Endothelial cell of umbilical vein (primary cell): Measurements from ENCODE around the gene MINAR1. TPM values are rescaled to one million over a fixed set of nuclear protein-coding genes. Genes with fewer than 3 reads are reported as not detected.

Source experiments
- BruUV-seq: library from RNA; stranded (reverse); fragments of 400-500 nt; replicated peaks from 2 replicates; lab custom pipeline; 2021; lab: Mats Ljungman, UMichigan
- CTCF ChIA-PET: fragments of 300-600, 350-600 bp; sonication (Branson Sonifier 250); formaldehyde crosslinking; loops from one replicate; lab custom pipeline; 2021; ENCODE audit warnings: antibody characterized with exemption, inconsistent platforms; lab: Charles Lee
- POLR2A ChIA-PET: fragments of 300-600, 350-600 bp; sonication (Branson Sonifier 250); formaldehyde crosslinking; loops from one replicate; lab custom pipeline; 2021; ENCODE audit warnings: antibody characterized with exemption, inconsistent platforms; lab: Charles Lee
- DNase-seq: peaks from one replicate; pipeline ENCODE4 v3.0.0-alpha.2; 2011; ENCODE audit warnings: low read depth, low spot score
- FAIRE-seq: peaks from 2 replicates; lab custom pipeline; 2011; peaks lifted over from hg19 to GRCh38; lab: Jason Lieb, UNC
- H2AFZ ChIP-seq: 2 replicates; pipeline ENCODE4 v1.6.0; 2012; ENCODE audit warnings: low read depth, low read length, control low read depth, inconsistent platforms
- H3K27ac ChIP-seq: 2 replicates; pipeline ENCODE4 v1.5.1; 2011; ENCODE audit warnings: low read depth, mild to moderate bottlenecking, control low read depth, low read length, moderate library complexity; ENCODE audit not compliant: insufficient read depth
- H3K27me3 ChIP-seq, 2 experiments: 2 replicates each; pipeline versions ENCODE4 v1.6.0 to v1.6.1; 2011; ENCODE audit warnings: low read length in 2 of 2, mixed read lengths in 1 of 2; ENCODE audit not compliant: control insufficient read depth in 2 of 2, insufficient read depth in 2 of 2
- H3K36me3 ChIP-seq, 2 experiments: 2 replicates in 1 of 2; 3 replicates in 1 of 2; pipeline ENCODE4 v1.5.1; 2011; ENCODE audit warnings: low read length in 2 of 2, mild to moderate bottlenecking in 1 of 2, moderate library complexity in 1 of 2; ENCODE audit not compliant: control insufficient read depth in 2 of 2, insufficient read depth in 2 of 2; ENCODE audit errors: extremely low read depth in 1 of 2
- H3K4me1 ChIP-seq: 3 replicates; pipeline ENCODE4 v1.5.1; 2011; ENCODE audit warnings: mild to moderate bottlenecking, low read length; ENCODE audit not compliant: control insufficient read depth, insufficient read depth; ENCODE audit errors: extremely low read depth
- H3K4me2 ChIP-seq: 2 replicates; pipeline ENCODE4 v1.6.1; 2011; ENCODE audit warnings: low read length, control low read depth, mixed read lengths; ENCODE audit not compliant: insufficient read depth
- H3K4me3 ChIP-seq, 3 experiments: fragments of 200-600 bp in 1 of 3; sonication (generic), shearing (Covaris generic) in 1 of 3; replicated peaks in 1 of 3; 2 replicates each; pipeline ENCODE4 v1.5.1; 2011 to 2016; ENCODE audit warnings: control low read depth in 3 of 3, low read length in 3 of 3, mild to moderate bottlenecking in 2 of 3, inconsistent platforms in 1 of 3, low read depth in 1 of 3, moderate library complexity in 1 of 3; ENCODE audit not compliant: insufficient read depth in 1 of 3
- H3K79me2 ChIP-seq: 2 replicates; pipeline ENCODE4 v1.6.0; 2012; ENCODE audit warnings: low read length, inconsistent platforms; ENCODE audit not compliant: control insufficient read depth, insufficient read depth
- H3K9ac ChIP-seq: replicated peaks from 2 replicates; pipeline ENCODE3; 2011; ENCODE audit warnings: low read length, control low read depth; ENCODE audit not compliant: insufficient read depth; ENCODE audit errors: extremely low read depth
- H3K9me1 ChIP-seq: replicated peaks from 3 replicates; pipeline ENCODE4 v1.6.0; 2011; ENCODE audit warnings: mild to moderate bottlenecking, low read length; ENCODE audit not compliant: control insufficient read depth, insufficient read depth; ENCODE audit errors: extremely low read depth
- H3K9me3 ChIP-seq: replicated peaks from 2 replicates; pipeline ENCODE4 v1.5.1; 2012; ENCODE audit warnings: low read length, inconsistent platforms; ENCODE audit not compliant: control insufficient read depth, insufficient read depth
- H4K20me1 ChIP-seq: replicated peaks from 2 replicates; pipeline ENCODE3; 2011; ENCODE audit warnings: mild to moderate bottlenecking, low read length; ENCODE audit not compliant: control insufficient read depth, insufficient read depth; ENCODE audit errors: extremely low read depth
- CTCF ChIP-seq, 2 donors: IDR thresholded peaks; 1 replicate in 1 of 2; 2 replicates in 1 of 2; pipeline ENCODE4 v1.5.1; 2011; ENCODE audit warnings: low read length in 2 of 2, mild to moderate bottlenecking in 2 of 2, moderate library complexity in 2 of 2, control low read depth in 1 of 2, inconsistent platforms in 1 of 2, low read depth in 1 of 2; ENCODE audit not compliant: insufficient read depth in 1 of 2; ENCODE audit errors: extremely low read depth in 1 of 2
- EZH2 ChIP-seq: IDR thresholded peaks from 2 replicates; pipeline ENCODE4 v1.6.1; 2012; ENCODE audit warnings: borderline replicate concordance, low read depth, mild to moderate bottlenecking, moderate library complexity, low read length, inconsistent platforms; ENCODE audit not compliant: severe bottlenecking
- FOS ChIP-seq: IDR thresholded peaks from 2 replicates; pipeline ENCODE4 v1.6.1; 2011; ENCODE audit warnings: mild to moderate bottlenecking, low read length, moderate library complexity, borderline replicate concordance; ENCODE audit not compliant: insufficient read depth
- GATA2 ChIP-seq: IDR thresholded peaks from 2 replicates; pipeline ENCODE4 v1.7.0; 2011; ENCODE audit warnings: low read depth, mild to moderate bottlenecking, moderate library complexity, mixed read lengths, low read length; ENCODE audit not compliant: insufficient read length, insufficient read depth
- JUN ChIP-seq: IDR thresholded peaks from 2 replicates; pipeline ENCODE4 v1.6.1; 2011; ENCODE audit warnings: borderline replicate concordance, low read depth; ENCODE audit not compliant: insufficient read length, insufficient read depth
- MAX ChIP-seq: IDR thresholded peaks from 2 replicates; pipeline ENCODE4 v1.6.1; 2011; ENCODE audit not compliant: insufficient read depth, insufficient read length
- MYC ChIP-seq: IDR thresholded peaks from one replicate; pipeline ENCODE4 v1.6.1; 2011; ENCODE audit warnings: mild to moderate bottlenecking, low read depth, low read length
- POLR2A ChIP-seq: IDR thresholded peaks from 2 replicates; pipeline ENCODE4 v1.6.1; 2012; ENCODE audit warnings: low read depth, mild to moderate bottlenecking, control low read depth, low read length
- POLR2AphosphoS5 ChIP-seq: IDR thresholded peaks from 2 replicates; pipeline ENCODE4 v1.6.1; 2012; ENCODE audit warnings: low read depth, mild to moderate bottlenecking, control low read depth, low read length, moderate library complexity; ENCODE audit not compliant: insufficient read depth
- dilution Hi-C: fragments of 300-500 bp; cut with MboI; formaldehyde crosslinking; loops from one replicate; pipeline ENCODE4 v1.15.0; 2019; ENCODE audit warnings: low sequenced_read_pairs; ENCODE audit not compliant: extremely low pct_ligation_motif_present
- intact Hi-C: fragments of 100-400 bp; cut with micrococcal nuclease; formaldehyde crosslinking; loops from one replicate; pipeline ENCODE4 v1.10.0; 2022
- polyA plus RNA-seq, 4 experiments: library from polyadenylated mRNA; depleted of rRNA in 3 of 4; stranded (reverse) in 3 of 4; unstranded in 1 of 4; fragments of >200 nt; gene quantifications; 2 replicates each; pipeline versions ENCODE4 v1.2.1 to v1.2.3, GENCODE V29; 2011 to 2012; ENCODE audit warnings: missing spikeins in 1 of 4
- total RNA-seq: library from RNA; stranded (reverse); gene quantifications from 2 replicates; pipeline ENCODE4 v1.2.3, GENCODE V29; 2021

The MINAR1 gene
- total and polyA plus RNA-seq, 2 donors (not counting 3 experiments of a cell fraction or from before 2014, with no cell fraction given), result 0.33 to 0.93 TPM

- no peaks in the 10 kb centered on the region for H3K9me3 ChIP-seq
- no peaks in the 10 kb centered on the region for H3K9me1 ChIP-seq
- no peak for DNase-seq
- intact Hi-C loops, result no loop called here
- H2AFZ ChIP-seq, result no peak overlapping the region
- no peak for FAIRE-seq
- H3K79me2 ChIP-seq, result no peaks in the 10 kb centered on the region
- no peaks in the 10 kb centered on the region for H3K27me3 ChIP-seq
- POLR2A ChIA-PET, result no interaction called here
- H3K4me3 ChIP-seq, result no peak overlapping the region
- no peaks in the 10 kb centered on the region for H4K20me1 ChIP-seq
- TF ChIP-seq FOS (no peak), JUN (no peak), EZH2 (no peak), GATA2 (no peak), POLR2AphosphoS5 (no peak), CTCF (IDR thresholded peaks at IDR 0.05; ENCODE audit: extremely low read depth in 1 of 2, insufficient read depth in 1 of 2, low read depth in 1 of 2, low read length in 2 of 2) (no peak), POLR2A (no peak), MAX (no peak), MYC (no peak)
- no peaks in the 10 kb centered on the region for H3K36me3 ChIP-seq
- no peak overlapping the region for H3K9ac ChIP-seq
- dilution Hi-C loops, result no loop called here
- H3K4me1 ChIP-seq, result no peaks in the 10 kb centered on the region
- BruUV-seq, result no TSS peak
- CTCF ChIA-PET, result no interaction called here
- H3K27ac ChIP-seq, result no peak overlapping the region
- no peak overlapping the region for H3K4me2 ChIP-seq
Measured at GRCh38 chr15:79410237-79410636, 21.9 kb upstream of the MINAR1 start.
